Measurements from ENCODE around the gene SPO11.

SPO11 gene

GRCh38 chr20:57287007-57287880 lies 42.4 kb upstream of the SPO11 start:
- POLR2A ChIA-PET = no interaction called here
- CTCF ChIA-PET = no interaction called here
- TF ChIP-seq CTCF (IDR thresholded peaks at IDR 0.05; ENCODE audit: control extremely low read depth, extremely low read depth, low read depth, missing control alignments) = no peak
- no peak for DNase-seq (ENCODE audit: extremely low spot score)

GRCh38 chr20:57287901-57288300 lies 41.7 kb upstream of the SPO11 start:
- TF ChIP-seq CTCF (IDR thresholded peaks at IDR 0.05; ENCODE audit: control extremely low read depth, extremely low read depth, low read depth, missing control alignments) = no peak
- ChIA-PET POLR2A (no interaction called here), CTCF (no interaction called here)
- no peak for DNase-seq (ENCODE audit: extremely low spot score)

GRCh38 chr20:57288651-57289277 lies 40.8 kb upstream of the SPO11 start:
- DNase-seq (ENCODE audit: extremely low spot score) = no peak
- POLR2A ChIA-PET = no interaction called here
- CTCF ChIA-PET = no interaction called here
- no peak for TF ChIP-seq CTCF (IDR thresholded peaks at IDR 0.05; ENCODE audit: control extremely low read depth, extremely low read depth, low read depth, missing control alignments)

- no peak for TF ChIP-seq CTCF (IDR thresholded peaks at IDR 0.05; ENCODE audit: control extremely low read depth, extremely low read depth, low read depth, missing control alignments)
- ChIA-PET POLR2A (no interaction called here), CTCF (no interaction called here)
- DNase-seq (ENCODE audit: extremely low spot score) = no peak
These were observed 40.0 kb upstream of the SPO11 start for GRCh38 chr20:57289391-57290177.

GRCh38 chr20:57290178-57290484 lies 39.5 kb upstream of the SPO11 start:
- CTCF ChIA-PET = no interaction called here
- no peak for TF ChIP-seq CTCF (IDR thresholded peaks at IDR 0.05; ENCODE audit: control extremely low read depth, extremely low read depth, low read depth, missing control alignments)
- no peak for DNase-seq (ENCODE audit: extremely low spot score)
- POLR2A ChIA-PET = no interaction called here

- TF ChIP-seq CTCF (IDR thresholded peaks at IDR 0.05; ENCODE audit: control extremely low read depth, extremely low read depth, low read depth, missing control alignments) = no peak
- DNase-seq (ENCODE audit: extremely low spot score) = no peak
- CTCF ChIA-PET = no interaction called here
- POLR2A ChIA-PET = no interaction called here
These were observed 38.6 kb upstream of the SPO11 start for GRCh38 chr20:57291003-57291402.

Measured in GM10248 (cell line).